Testis (tissue), 3 donors: ENCODE measurements around the gene RMI2. TPM values are rescaled to one million over a fixed set of nuclear protein-coding genes. Genes with fewer than 3 reads are reported as not detected.

Source experiments
- DNase-seq: peaks from one replicate; pipeline ENCODE4 v3.0.0-alpha.2; 2019
- H3K27ac ChIP-seq, 2 donors: fragments of 200-600 bp; sonication (generic); one replicate each; pipeline ENCODE4 v1.5.1; 2019
- H3K27me3 ChIP-seq: fragments of 200-600 bp; sonication (generic); one replicate; pipeline ENCODE4 v1.5.1; 2019
- H3K36me3 ChIP-seq: fragments of 200-600 bp; sonication (generic); one replicate; pipeline ENCODE4 v1.5.1; 2017; ENCODE audit warnings: low read depth; ENCODE audit errors: missing control alignments
- H3K4me1 ChIP-seq: fragments of 200-600 bp; sonication (generic); one replicate; pipeline ENCODE4 v1.5.1; 2019
- H3K4me3 ChIP-seq, 2 donors: fragments of 200-600 bp; sonication (generic); one replicate each; pipeline ENCODE4 v1.5.1; 2017 to 2019
- H3K9me3 ChIP-seq: fragments of 200-600 bp; sonication (generic); one replicate; pipeline ENCODE4 v1.5.1; 2017
- CTCF ChIP-seq, 3 experiments: fragments of 450-650 bp in 2 of 3; fragments of 200-600 bp in 1 of 3; sonication (generic) in 1 of 3; IDR thresholded peaks; one replicate each; pipeline ENCODE4 v1.5.1; 2016 to 2019; ENCODE audit warnings: antibody characterized with exemption in 3 of 3, mild to moderate bottlenecking in 2 of 3, moderate library complexity in 1 of 3
- POLR2A ChIP-seq: fragments of 450-650 bp; IDR thresholded peaks from one replicate; pipeline ENCODE4 v1.6.1; 2017; ENCODE audit warnings: antibody characterized with exemption, mild to moderate bottlenecking, moderate library complexity
- WGBS, 2 donors: methylation state at CpG; one replicate each; pipeline ENCODE4 v1.1.5; 2018; 5-methylcytosine and 5-hydroxymethylcytosine counted together
- intact Hi-C: fragments of 100-400 bp; cut with DNase I; formaldehyde crosslinking; loops from one replicate; pipeline ENCODE4 v1.15.1; 2023; ENCODE audit warnings: low total_unique reads
- polyA plus RNA-seq: library from polyadenylated mRNA; stranded (reverse); fragments of 350-450 nt; fragmentation: Illumina TruSeq; extraction: RNeasy Lipid Tissue Mini Kit (QIAGEN cat#74804); gene quantifications from one replicate; pipeline ENCODE4 v1.2.3, GENCODE V29; 2014; ENCODE audit warnings: low read depth, low replicate concordance; ENCODE audit not compliant: insufficient read depth
- total RNA-seq, 2 donors: library from RNA; depleted of rRNA; stranded (reverse); fragments of >200 nt; gene quantifications; one replicate each; pipeline ENCODE4 v1.2.3, GENCODE V29; 2016

RMI2 gene
- total and polyA plus RNA-seq, 3 donors from 2014 or later = 21.5 to 30.6 (median 26.7) TPM

- 83 to 88% methylated on average over 8 of the region's 8 CpGs for WGBS, 2 donors
- H3K27me3 ChIP-seq = no peaks in the 10 kb centered on the region
- DNase-seq = no peak
- H3K9me3 ChIP-seq = no peaks in the 10 kb centered on the region
- intact Hi-C loops = no loop called here
- TF ChIP-seq POLR2A = no peak
- TF ChIP-seq CTCF (IDR thresholded peaks at IDR 0.05) = no peak
- H3K27ac ChIP-seq = peak overlapping the region in 1 of 2 donors; percentile 45
- H3K4me1 ChIP-seq = peaks cover 22% of the 10 kb centered on the region
- no peak overlapping the region for H3K4me3 ChIP-seq
- no peaks in the 10 kb centered on the region for H3K36me3 ChIP-seq
Observed at GRCh38 chr16:11314309-11314894, 30.9 kb upstream of the RMI2 start.

- TF ChIP-seq CTCF (IDR thresholded peaks at IDR 0.05) = peak in 1 of 3 experiments; percentile 42
- TF ChIP-seq POLR2A = no peak
- DNase-seq = peak; percentile 61
- Histone ChIP-seq H3K36me3 (no peaks in the 10 kb centered on the region), H3K4me3 (no peak overlapping the region), H3K27me3 (no peaks in the 10 kb centered on the region), H3K4me1 (peaks cover 20% of the 10 kb centered on the region), H3K9me3 (no peaks in the 10 kb centered on the region), H3K27ac (peak overlapping the region; percentile 50 to 77)
- WGBS, 2 donors = 51 to 62% methylated on average over 12 to 13 of the region's 13 CpGs
- intact Hi-C loops = no loop called here
Observed at GRCh38 chr16:11315510-11315909, 29.7 kb upstream of the RMI2 start.

- Histone ChIP-seq H3K27ac (peak overlapping the region; percentile 50 to 77), H3K4me3 (no peak overlapping the region), H3K4me1 (peaks cover 14% of the 10 kb centered on the region), H3K27me3 (no peaks in the 10 kb centered on the region), H3K36me3 (no peaks in the 10 kb centered on the region), H3K9me3 (no peaks in the 10 kb centered on the region)
- intact Hi-C loops = no loop called here
- no peak for TF ChIP-seq POLR2A
- no peak for TF ChIP-seq CTCF (IDR thresholded peaks at IDR 0.05)
- DNase-seq = peak; percentile 41
- 65 to 76% methylated on average over 17 to 23 of the region's 23 CpGs for WGBS, 2 donors
Observed at GRCh38 chr16:11316331-11317015, 28.8 kb upstream of the RMI2 start.

- TF ChIP-seq CTCF (IDR thresholded peaks at IDR 0.05) (no peak), POLR2A (no peak)
Observed at GRCh38 chr16:11318817-11319216, 26.4 kb upstream of the RMI2 start.

More at GRCh38 chr16:11318817-11319216, 26.4 kb upstream of the RMI2 start:
- Histone ChIP-seq H3K36me3 (no peaks in the 10 kb centered on the region), H3K4me1 (no peaks in the 10 kb centered on the region), H3K4me3 (no peak overlapping the region), H3K9me3 (no peaks in the 10 kb centered on the region), H3K27me3 (no peaks in the 10 kb centered on the region), H3K27ac (no peak overlapping the region)
- intact Hi-C loops = no loop called here
- DNase-seq = no peak
- 91 to 97% methylated on average over 8 of the region's 8 CpGs for WGBS, 2 donors
